GM19238 (cell line): ENCODE data around the gene MKNK1.

Source experiments
- DNase-seq: peaks from one replicate; pipeline ENCODE4 v3.0.0; 2011; ENCODE audit warnings: low spot score; ENCODE audit not compliant: insufficient read length

The MKNK1 gene

DNA sequence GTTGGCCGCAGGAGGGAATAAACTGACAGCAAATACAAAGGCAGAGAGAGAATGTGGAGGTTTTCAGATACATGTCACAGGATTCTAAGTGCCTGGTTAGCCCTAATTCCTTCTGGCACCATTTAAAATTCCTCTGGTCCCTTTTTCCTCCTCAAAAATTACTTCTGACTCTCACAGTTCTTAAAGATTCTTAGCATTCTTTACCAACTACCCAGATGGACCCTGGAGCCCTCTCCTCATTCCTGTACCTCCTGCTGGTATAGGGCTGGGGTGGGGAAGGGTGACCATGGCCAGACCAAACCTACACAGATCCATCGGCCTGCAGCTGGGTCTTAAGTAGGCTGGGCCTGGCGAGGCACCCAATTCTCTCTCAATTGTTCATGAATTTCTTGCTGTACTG is 7.2 kb downstream of the MKNK1 start:
- no peak for DNase-seq

DNA sequence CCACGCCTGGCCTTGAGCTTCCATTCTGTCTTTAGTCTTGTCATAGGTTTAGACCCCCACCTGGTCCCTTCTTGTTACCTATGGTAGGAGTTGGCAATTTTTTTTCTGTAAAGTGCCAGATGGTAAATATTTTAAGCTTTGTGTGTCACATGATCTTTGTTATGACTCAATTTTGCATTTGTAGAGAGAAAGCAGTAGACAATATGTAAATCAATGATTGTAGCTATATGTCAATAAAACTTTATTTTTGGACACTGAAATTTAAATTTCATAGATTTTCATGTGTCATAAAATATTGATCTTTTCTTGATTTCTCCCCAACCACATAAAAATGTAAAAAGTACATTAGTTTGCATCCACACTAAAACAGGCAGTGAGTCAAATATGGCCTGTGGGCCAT is 8.0 kb downstream of the MKNK1 start:
- DNase-seq, result no peak

DNA sequence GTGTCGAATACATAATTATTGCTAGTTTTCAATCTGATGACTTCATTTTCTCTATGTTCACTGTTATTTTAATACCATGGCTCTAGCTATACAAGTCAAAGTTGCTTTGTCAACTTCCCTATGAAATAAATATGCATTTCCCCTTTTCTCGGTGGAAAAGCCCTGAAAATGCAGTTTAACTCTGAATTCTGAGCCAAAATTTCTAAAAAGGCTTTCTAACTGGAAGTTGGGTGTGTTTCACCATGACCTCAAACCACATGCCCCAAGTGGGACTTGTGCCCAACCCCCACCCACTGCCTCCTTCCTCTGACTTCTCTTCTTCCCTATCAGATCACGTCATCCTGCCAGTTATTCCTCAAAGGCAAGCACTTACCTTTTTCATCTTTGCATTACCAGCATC is 8.9 kb downstream of the MKNK1 start:
- no peak for DNase-seq

DNA sequence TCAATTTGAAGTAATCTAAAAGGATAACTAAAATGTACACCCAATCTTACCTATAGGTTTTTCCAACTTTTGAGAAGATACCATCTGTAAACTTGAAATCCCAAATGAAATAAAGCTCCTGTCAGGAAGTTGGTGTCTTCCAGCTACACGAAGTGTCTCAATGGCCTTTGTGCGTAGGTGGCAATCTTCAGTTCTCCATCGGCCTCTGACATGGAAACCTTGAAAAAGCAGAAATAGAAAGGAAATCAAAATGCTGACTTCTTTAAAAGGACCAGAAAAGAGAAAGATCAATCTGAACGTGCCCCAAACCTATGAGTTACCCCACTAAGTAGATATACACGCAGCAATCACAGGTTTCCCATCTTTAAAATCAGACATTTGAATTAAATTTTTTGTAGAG is 10.0 kb downstream of the MKNK1 start:
- DNase-seq, result no peak

DNA sequence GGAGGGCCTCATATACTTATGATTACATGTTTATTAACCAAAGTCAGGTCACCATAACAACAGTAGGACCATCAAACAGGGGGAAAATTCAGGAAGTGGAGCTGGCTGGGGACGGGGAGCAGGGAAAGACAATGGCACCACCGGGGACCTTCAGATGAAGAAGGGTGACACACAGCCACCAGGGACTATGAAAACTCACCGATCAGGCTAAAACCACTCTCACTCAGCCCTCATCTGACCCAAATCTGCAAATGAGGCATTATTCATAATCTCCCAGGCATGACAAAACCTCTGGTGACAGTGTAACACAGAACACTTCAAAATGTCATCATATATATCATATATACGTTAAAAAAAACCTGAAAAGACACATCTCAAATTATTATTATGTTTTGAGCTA is 11.2 kb downstream of the MKNK1 start:
- no peak for DNase-seq

DNA sequence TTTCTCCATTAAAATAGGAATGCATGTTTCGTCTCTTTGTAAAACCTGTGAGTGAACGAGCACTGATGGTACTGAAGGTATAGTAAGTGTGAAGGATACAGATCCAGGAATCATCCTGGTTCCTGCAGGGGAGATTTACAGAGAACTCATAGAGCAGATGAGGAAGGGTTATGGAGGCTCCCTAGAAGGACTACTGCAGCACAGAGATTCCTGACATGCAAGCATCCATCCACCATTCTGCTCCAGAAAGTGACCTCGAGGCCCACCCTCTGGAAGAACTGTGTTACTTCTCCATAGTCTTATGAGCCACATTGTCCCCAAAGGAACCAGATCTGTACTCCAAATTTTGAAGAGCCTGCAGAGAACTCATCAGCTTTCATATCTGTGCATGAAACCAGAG is 14.5 kb downstream of the MKNK1 start:
- no peak for DNase-seq

DNA sequence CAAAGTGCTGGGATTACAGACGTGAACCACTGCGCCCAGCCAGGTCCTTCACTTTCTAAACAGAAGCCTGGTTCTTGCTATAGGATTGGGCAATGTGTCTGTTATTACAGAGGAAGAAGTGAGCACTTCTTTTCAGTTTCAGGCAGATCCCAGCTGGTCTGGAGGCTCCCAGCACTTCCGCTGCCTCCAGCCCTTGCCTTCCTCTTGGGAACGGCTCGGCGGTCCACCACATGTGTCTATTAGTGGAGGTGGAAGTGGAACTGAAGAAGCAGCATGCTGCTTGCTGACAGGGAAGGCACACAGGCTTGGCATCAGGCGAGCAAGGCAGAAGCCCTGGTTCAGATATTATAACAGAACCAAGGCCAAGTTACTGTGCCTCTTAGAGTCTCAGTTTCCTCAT is 17.0 kb downstream of the MKNK1 start:
- no peak for DNase-seq

DNA sequence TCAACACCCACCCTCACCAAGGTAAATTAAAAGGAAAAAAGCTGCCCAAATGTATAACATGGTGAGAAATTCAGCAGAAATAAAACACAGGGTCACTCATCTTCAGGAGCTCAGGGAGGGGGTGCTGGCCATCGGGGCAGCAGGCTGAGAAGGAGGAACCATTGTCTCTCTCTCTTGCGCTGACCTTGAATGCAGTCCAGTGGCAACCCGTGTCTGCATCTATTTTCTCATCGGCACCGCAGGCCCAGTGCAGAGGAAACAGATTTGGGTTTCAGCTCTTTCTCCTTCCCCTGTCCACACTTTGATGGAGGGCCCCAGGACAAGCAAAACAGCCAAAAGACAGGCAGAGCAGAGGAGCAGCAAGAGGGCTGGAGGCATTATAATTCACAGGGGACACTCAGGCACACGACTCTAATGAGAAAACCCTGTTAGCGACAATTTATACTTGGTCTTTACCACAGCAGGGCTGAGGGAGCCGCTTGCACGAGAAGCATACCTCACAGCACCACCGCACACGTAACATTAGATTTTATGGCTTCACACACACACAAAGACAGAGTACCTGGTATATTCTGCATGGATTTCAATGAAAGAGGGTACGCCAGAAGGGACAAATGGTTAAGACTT is 18.6 kb downstream of the MKNK1 start:
- DNase-seq, result no peak

DNA sequence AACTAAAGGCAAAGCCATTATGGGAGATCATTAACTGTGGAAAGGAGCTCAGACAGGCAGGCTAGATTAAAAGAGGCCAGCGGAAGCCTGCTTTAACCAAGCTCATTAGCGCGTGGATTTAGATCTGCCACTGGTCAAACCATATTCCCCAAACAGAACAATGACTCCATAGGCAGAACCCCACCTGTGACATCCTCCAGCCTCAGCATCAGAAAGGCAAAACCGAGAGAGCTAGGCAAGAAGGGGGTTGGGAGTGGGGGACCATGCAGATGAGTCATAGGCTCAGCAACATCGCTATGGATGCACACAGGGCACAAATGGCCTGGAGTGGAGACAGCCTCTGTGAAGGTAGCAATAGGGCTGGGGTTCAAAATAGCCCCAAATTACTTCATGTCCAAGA is 20.6 kb downstream of the MKNK1 start:
- no peak for DNase-seq

DNA sequence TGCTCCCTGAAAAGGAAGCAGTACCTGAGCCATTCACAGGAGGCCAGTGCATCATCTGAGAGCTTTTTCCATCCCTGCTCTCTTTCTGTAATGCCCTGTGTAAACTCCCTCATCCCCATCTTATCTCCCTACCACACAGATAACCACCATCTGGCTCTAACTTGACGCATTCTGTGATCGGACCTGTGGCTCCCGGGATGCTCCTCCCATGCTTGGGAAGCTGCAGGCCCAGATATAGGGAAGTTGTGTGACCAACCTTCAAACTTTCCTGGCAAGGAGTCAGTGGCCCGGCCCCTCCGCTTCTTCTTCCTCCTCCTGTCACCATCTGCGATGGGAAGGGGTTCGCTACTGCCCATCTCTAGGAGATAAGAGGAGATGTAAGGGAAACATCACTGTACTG is 21.1 kb downstream of the MKNK1 start:
- no peak for DNase-seq

DNA sequence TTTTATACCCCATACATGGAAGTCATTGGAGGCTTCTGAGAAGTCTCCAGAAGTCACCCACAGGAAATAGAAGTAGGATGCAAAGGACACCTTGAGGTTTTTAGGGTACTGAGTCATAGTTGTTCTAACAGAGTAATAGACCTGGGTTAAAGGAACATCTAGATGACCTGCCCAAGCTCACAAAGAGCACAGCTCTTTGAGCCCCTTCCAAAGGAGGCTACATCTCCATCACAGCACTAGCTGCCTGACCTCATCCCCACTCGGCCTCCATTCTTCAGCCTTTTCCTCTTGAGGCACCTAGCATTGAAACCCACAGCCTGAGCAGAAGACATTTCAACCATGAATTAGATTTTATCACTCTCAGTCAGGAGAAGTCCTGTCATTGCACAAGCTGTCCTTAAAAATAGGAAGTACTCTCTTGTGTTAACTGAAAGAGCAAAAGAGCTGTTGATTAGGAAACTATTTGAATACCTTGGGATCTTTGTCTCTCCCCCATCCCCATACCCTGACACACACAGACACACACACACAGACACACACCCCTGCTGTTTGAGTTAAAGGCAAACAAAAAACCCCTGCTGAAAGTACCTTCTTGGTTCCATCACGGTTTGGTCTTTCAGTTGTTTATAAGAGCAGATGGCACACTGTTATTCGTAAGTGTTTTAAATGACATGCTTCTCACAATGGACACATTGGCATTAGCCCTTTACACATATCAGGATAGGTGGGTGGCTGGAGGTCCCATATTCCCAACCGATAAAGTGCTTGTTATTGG is 22.2 kb downstream of the MKNK1 start:
- DNase-seq, result no peak

DNA sequence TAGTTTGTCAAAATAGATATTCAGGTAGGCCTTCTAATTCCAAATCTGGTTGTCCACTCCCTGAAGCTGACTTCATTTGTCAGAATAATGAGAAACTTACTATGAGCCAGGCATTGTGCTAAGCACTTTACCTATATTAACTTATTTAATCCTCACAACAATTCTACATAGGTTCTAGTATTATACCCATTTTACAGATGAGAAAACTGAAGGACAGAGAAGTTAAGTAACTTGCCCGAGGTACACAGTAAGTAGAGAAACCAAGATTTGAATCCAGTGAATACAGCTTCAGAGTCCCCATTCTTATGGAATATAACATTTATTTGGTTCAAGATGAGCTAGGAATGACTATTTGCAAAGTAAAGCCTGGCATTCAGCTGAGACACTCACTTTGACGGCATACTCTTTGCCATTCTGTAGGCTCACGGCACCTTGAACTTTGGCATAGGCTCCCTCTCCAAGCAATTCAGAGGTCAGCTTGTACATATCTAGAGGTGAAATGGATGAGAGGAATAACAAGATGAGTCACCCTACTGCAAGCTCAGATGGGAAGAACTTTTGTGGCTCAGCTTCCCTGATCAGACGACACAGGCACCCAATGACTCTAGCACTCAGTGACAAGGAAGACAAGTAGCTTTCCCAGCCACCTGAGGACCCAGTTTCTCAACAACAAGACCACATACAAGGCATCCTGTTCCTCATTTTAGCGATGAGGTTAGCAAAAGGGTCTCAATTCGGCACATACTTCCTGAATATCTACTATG is 23.7 kb downstream of the MKNK1 start:
- DNase-seq, result no peak

DNA sequence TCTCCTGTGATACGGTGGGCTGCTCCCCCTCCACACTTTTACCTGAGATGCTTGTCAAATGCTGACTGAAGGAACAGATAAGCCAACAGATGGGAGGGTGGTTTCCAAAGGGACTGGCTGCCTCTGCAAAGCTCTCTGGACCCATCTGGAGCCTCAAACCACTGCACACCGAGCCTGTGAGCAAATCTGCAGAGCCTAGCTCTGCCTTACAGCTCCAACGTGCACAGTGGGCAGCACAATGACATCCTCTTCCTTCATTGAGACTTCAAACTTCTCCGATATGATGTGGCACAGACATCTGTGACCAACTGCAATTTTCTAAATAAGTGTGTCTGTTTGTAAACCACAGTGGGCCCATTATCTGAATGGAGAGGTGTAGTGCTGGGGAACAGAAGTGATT is 26.4 kb downstream of the MKNK1 start:
- no peak for DNase-seq

DNA sequence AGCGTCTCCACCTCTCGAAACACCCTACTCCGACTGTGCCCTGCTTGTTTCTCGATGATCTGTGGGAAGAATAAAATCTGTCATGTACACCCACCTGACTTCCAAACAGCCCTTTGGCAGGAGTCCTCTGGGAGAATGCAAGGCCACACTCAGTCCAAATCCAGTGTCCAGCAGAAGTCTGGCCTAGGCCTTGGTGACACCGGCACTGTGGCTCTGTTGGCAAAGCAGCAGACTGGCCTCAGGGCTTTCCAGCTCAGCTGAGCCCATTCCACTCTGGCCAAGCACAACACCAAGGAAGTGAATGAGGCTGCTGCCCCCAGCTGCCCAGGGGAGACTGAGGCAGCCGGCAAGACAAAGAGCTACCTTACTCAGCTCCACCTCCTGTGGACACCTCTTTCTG is 27.5 kb downstream of the MKNK1 start:
- DNase-seq, result no peak

DNA sequence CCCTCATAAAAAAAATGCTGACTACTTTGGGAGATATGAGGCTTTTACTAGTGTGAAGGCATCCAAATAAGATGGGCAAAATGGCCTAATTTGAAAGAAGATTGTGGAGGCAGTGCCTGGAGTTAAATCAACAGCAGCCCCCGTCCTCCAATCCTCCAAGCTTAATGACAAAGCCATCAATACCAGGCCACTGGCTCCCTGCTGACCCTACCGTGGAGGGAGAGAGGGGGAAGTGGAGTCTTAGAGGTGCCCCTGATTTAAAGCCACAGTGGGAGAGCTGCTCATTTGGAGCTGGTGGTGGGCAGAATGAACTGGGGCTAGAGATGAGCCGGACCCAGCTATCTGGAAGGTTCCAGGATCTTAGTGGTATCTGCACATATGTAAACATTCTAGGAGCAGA is 28.3 kb downstream of the MKNK1 start:
- DNase-seq, result no peak

DNA sequence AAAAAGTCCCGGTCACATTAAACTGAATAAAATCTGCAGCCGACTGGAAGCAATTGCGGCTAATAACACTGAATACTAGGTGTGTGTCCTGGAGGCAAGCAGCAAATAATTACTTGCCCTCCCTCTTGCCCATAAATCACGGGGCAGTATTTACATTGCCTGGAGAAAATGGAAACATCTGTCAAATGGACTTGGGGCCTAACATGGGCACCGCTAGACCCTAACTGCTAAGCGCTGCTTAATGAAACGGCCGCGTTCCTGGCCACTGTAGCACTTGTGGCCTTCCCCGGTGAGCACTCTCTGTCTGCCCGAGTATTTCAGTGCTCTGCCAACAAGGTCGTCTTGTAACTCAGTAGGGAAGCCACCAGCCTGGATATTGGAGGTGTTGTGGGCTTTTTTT is 28.8 kb downstream of the MKNK1 start:
- no peak for DNase-seq

DNA sequence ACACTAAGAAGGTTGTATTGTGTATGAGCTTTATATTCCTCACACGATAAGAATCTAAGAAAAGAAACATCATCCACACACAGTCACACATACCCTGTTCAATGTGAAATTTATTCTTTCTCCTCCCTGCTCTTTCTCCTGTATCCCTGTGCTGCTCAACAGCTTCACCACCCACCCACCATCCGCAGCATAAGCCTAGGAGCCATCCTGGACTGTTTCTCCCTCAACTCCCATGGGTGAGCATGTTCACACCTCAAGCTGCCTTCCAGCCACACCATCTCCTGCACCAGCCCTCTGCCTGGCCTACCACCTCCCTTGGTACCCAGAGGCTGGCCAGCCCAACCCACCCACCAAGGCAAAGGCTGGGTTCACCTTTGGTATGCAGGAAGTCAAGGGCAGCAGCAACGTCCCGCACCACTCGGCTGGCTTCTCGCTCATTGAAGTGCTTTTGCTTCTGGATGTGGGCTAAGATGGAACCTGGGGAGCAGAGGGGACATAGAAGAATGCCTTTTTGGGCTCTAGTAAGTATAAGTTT is 32.3 kb downstream of the MKNK1 start:
- DNase-seq, result no peak

DNA sequence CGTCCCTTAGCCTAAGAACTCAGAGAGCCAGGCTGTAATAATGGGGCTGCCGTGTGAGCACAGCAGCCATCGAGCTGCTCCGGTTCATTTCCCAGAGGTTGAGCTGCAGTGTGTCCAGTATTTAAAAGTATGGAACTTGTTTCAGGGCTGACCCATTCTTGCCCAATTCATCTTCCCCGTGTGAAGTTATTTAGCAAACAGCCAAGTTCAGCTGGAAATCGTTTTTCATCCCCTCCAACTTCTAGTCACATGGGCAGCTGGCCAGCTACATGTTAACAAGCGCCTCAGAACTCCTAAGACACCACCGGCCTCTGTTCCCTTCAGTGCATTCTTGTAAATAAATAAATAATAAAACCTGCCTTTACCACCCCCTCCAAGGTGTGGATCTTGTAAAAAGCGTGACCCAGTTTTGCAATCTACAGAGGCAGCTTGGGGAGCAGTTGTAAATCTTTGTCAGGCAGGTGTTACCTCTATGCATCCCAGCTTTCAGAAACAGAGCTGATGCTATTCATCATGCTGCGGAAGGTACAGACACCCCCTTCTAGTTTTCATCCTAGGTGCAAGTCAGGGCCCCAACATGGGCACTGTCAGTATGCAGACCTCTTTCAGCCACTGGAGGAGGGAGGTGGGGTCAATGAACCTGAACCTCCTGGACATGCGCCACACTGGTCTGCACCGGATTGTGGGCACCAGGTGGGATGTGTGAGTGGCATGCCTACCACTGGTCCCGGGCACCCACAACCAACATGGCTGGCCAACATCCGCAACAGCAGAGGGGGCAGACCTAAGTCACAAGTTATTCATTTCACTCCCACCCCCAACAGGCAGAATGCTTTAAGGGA is 34.0 kb downstream of the MKNK1 start:
- DNase-seq, result no peak

DNA sequence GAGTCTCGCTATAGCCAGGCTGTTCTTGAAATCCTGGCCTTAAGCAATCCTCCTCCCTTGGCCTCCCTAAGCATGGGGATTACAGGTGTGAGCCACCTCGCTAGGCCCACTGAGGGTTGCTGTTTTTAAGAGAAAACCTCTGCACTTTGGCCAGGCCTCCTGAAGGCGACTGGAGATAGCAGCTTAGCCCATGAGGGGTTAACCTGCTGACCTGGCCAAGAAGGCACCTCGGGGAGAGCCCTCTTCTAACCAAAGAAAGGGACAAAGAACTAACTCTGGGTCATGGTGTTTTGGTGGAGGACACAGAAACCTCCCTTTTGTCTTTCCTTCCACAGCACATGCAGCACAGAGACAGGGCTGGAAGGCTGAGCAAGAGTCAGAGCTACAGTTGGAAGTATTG is 35.0 kb downstream of the MKNK1 start:
- no peak for DNase-seq

DNA sequence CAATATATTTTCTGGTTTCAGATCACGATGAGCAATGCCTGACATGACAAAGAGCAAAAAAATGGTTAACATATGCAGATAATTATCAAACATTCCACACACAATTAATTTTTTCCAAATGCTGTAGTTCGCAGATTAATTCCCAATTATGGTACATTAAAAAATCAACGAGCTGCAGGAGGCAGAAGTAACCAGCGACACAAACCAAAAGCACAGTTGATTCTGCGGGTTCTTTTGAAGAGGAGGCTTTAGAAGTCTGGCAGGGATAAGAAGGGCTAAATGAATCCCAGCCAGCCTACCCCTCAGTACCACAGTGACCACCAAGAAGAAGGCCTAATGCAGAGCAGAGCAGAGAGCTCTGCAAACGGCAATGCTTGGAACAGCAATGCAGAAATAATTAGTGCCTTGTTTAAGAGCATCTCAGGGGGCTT is 35.6 kb downstream of the MKNK1 start:
- no peak for DNase-seq

DNA sequence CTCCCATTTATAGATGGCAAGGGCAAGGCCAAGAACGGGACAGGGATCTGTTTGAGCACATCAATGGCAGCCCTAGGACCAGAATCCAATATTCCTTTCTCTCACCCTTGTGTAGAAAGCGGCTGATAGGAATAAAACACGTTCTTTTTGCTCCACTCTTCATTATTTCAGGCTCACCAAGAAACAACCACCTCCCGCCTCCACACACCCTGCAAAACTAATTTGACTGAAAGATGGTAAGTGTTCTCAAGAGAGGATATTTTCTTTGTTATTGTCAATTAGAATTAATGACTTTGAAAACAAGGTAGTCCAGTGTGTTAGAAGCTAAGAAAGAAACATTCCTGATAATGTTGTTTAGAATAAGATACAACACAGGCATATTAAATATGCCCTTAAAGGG is 40.7 kb downstream of the MKNK1 start:
- no peak for DNase-seq
